H1 (cell line): ENCODE measurements around the gene KRT4. TPM values are rescaled to one million over a fixed set of nuclear protein-coding genes. Genes with fewer than 3 reads are reported as not detected.

ENCODE experiments used
- CTCF ChIA-PET: fragments of 300-600 bp; sonication (Branson Sonifier 250); formaldehyde crosslinking; loops from one replicate; lab custom pipeline; 2021; ENCODE audit not compliant: partially characterized antibody; lab: Charles Lee
- POLR2A ChIA-PET: fragments of 300-600 bp; sonication (Branson Sonifier 250); formaldehyde crosslinking; loops from one replicate; lab custom pipeline; 2021; ENCODE audit warnings: inconsistent platforms; ENCODE audit not compliant: partially characterized antibody; lab: Charles Lee
- DNase-seq, 2 experiments: peaks; one replicate each; pipeline versions ENCODE4 v3.0.0 to v3.0.0-alpha.2; 2010 to 2022; ENCODE audit warnings: low spot score in 2 of 2, low read depth in 1 of 2, mixed read lengths in 1 of 2
- FAIRE-seq: peaks from 2 replicates; lab custom pipeline; 2011; peaks lifted over from hg19 to GRCh38; lab: Jason Lieb, UNC
- H2AFZ ChIP-seq: 2 replicates; pipeline ENCODE4 v1.8.1; 2012; ENCODE audit warnings: low read length, inconsistent platforms
- H2AK5ac ChIP-seq: 2 replicates; pipeline ENCODE4 v1.6.1; 2013; ENCODE audit warnings: low read depth, low read length
- H2BK120ac ChIP-seq: replicated peaks from 2 replicates; pipeline ENCODE3; 2013; ENCODE audit warnings: low read depth, low read length, inconsistent platforms
- H2BK12ac ChIP-seq: 2 replicates; pipeline ENCODE4 v1.6.1; 2013; ENCODE audit warnings: low read depth, low read length
- H2BK15ac ChIP-seq: 2 replicates; pipeline ENCODE4 v1.6.1; 2013; ENCODE audit warnings: low read length
- H2BK20ac ChIP-seq: 2 replicates; pipeline ENCODE4 v1.6.1; 2013; ENCODE audit warnings: low read length
- H2BK5ac ChIP-seq: 2 replicates; pipeline ENCODE4 v1.6.1; 2013; ENCODE audit warnings: low read depth, low read length
- H3K14ac ChIP-seq: 2 replicates; pipeline ENCODE4 v1.6.1; 2013; ENCODE audit warnings: inconsistent platforms; ENCODE audit not compliant: insufficient read length
- H3K18ac ChIP-seq: 2 replicates; pipeline ENCODE4 v1.6.1; 2013; ENCODE audit warnings: low read length; ENCODE audit errors: extremely low read depth
- H3K23ac ChIP-seq: 2 replicates; pipeline ENCODE4 v1.6.1; 2013; ENCODE audit warnings: inconsistent platforms; ENCODE audit not compliant: insufficient read length
- H3K23me2 ChIP-seq: 2 replicates; pipeline ENCODE4 v1.6.1; 2013; ENCODE audit warnings: low read depth, low read length
- H3K27ac ChIP-seq: 2 replicates; pipeline ENCODE4 v1.6.1; 2011; ENCODE audit warnings: low read depth, low read length, inconsistent platforms
- H3K27me3 ChIP-seq, 4 experiments: replicated peaks in 1 of 4; 1 replicate in 1 of 4; 2 replicates in 3 of 4; pipeline versions ENCODE4 v1.6.1 to v1.8.1; 2011 to 2013; ENCODE audit warnings: low read length in 3 of 4, mild to moderate bottlenecking in 3 of 4, inconsistent platforms in 2 of 4, mixed read lengths in 2 of 4, moderate library complexity in 1 of 4; ENCODE audit not compliant: control insufficient read depth in 3 of 4, insufficient read depth in 3 of 4; ENCODE audit errors: extremely low read depth in 1 of 4
- H3K36me3 ChIP-seq, 4 experiments: 2 replicates each; pipeline versions ENCODE4 v1.6.1 to v1.8.1; 2011 to 2013; ENCODE audit warnings: mild to moderate bottlenecking in 4 of 4, low read length in 3 of 4, moderate library complexity in 2 of 4, control low read depth in 1 of 4, inconsistent platforms in 1 of 4; ENCODE audit not compliant: insufficient read depth in 4 of 4, control insufficient read depth in 2 of 4
- H3K4ac ChIP-seq: replicated peaks from 2 replicates; pipeline ENCODE3; 2013; ENCODE audit warnings: low read length, low read depth, mixed read lengths, inconsistent platforms; ENCODE audit not compliant: insufficient read length
- H3K4me1 ChIP-seq, 4 experiments: replicated peaks in 1 of 4; 1 replicate in 1 of 4; 2 replicates in 3 of 4; pipeline versions ENCODE4 v1.6.1 to v1.8.1; 2011 to 2013; ENCODE audit warnings: low read length in 3 of 4, inconsistent platforms in 2 of 4, mixed read lengths in 1 of 4; ENCODE audit not compliant: insufficient read depth in 4 of 4, control insufficient read depth in 3 of 4
- H3K4me2 ChIP-seq, 2 experiments: 2 replicates each; pipeline versions ENCODE4 v1.6.1 to v1.8.1; 2011 to 2013; ENCODE audit warnings: low read depth in 2 of 2, low read length in 2 of 2, control low read depth in 1 of 2, inconsistent platforms in 1 of 2, mild to moderate bottlenecking in 1 of 2; ENCODE audit not compliant: insufficient read depth in 1 of 2
- H3K4me3 ChIP-seq, 4 experiments: fragments of 200-600, 300-600 bp in 1 of 4; sonication (generic), shearing (Covaris generic), sonication (Bioruptor Twin) in 1 of 4; 2 replicates each; pipeline versions ENCODE4 v1.5.1 to v1.8.1; 2011 to 2016; ENCODE audit warnings: low read length in 4 of 4, low read depth in 3 of 4, control low read depth in 2 of 4, inconsistent platforms in 2 of 4, mild to moderate bottlenecking in 2 of 4, mixed read lengths in 1 of 4, moderate library complexity in 1 of 4; ENCODE audit not compliant: insufficient read depth in 2 of 4; ENCODE audit errors: extremely low read depth in 1 of 4
- H3K56ac ChIP-seq: replicated peaks from 2 replicates; pipeline ENCODE3; 2013; ENCODE audit warnings: low read depth, mild to moderate bottlenecking, mixed read lengths, low read length, inconsistent platforms; ENCODE audit not compliant: insufficient read length
- H3K79me1 ChIP-seq: 2 replicates; pipeline ENCODE4 v1.6.1; 2013; ENCODE audit warnings: low read depth, low read length, control low read depth
- H3K79me2 ChIP-seq, 2 experiments: 2 replicates each; pipeline versions ENCODE4 v1.6.1 to v1.8.1; 2012 to 2013; ENCODE audit warnings: low read length in 2 of 2, mild to moderate bottlenecking in 2 of 2, inconsistent platforms in 1 of 2; ENCODE audit not compliant: insufficient read depth in 2 of 2, control insufficient read depth in 1 of 2
- H3K9ac ChIP-seq, 4 experiments: replicated peaks in 1 of 4; 1 replicate in 1 of 4; 2 replicates in 3 of 4; pipeline versions ENCODE4 v1.6.1 to v1.8.1; 2011 to 2013; ENCODE audit warnings: low read depth in 3 of 4, low read length in 3 of 4, control low read depth in 2 of 4, mild to moderate bottlenecking in 2 of 4, moderate library complexity in 2 of 4, inconsistent platforms in 1 of 4; ENCODE audit errors: extremely low read depth in 1 of 4
- H3K9me3 ChIP-seq, 2 experiments: 2 replicates each; pipeline versions ENCODE4 v1.6.1 to v1.8.1; 2012 to 2013; ENCODE audit warnings: mild to moderate bottlenecking in 2 of 2, moderate library complexity in 2 of 2, control low read depth in 1 of 2, inconsistent platforms in 1 of 2, low read depth in 1 of 2, low read length in 1 of 2, mixed read lengths in 1 of 2; ENCODE audit not compliant: insufficient read depth in 2 of 2
- H4K20me1 ChIP-seq, 2 experiments: replicated peaks in 1 of 2; 2 replicates each; pipeline versions ENCODE3 to v1.8.1; 2011 to 2013; ENCODE audit warnings: inconsistent platforms in 2 of 2, low read length in 2 of 2, mild to moderate bottlenecking in 1 of 2; ENCODE audit not compliant: insufficient read depth in 2 of 2, control insufficient read depth in 1 of 2
- H4K5ac ChIP-seq: 2 replicates; pipeline ENCODE4 v1.6.1; 2013; ENCODE audit warnings: low read length, low read depth, mixed read lengths, inconsistent platforms; ENCODE audit not compliant: insufficient read length
- H4K8ac ChIP-seq: 2 replicates; pipeline ENCODE4 v1.8.0; 2013; ENCODE audit warnings: mild to moderate bottlenecking, moderate library complexity, low read length, inconsistent platforms; ENCODE audit not compliant: insufficient read depth; ENCODE audit errors: extremely low read depth
- H4K91ac ChIP-seq: replicated peaks from 2 replicates; pipeline ENCODE3; 2013; ENCODE audit warnings: low read length, mixed read lengths, inconsistent platforms; ENCODE audit not compliant: insufficient read length
- CTBP2 ChIP-seq: IDR thresholded peaks from 2 replicates; pipeline ENCODE4 v1.7.0; 2011; ENCODE audit warnings: borderline replicate concordance, mild to moderate bottlenecking, moderate library complexity, mixed read lengths, low read length; ENCODE audit not compliant: insufficient read depth, insufficient read length
- EZH2 ChIP-seq: fragments of 200-600 bp; sonication (generic); IDR thresholded peaks from 2 replicates; pipeline ENCODE4 v1.7.1; 2012; ENCODE audit warnings: low read depth, mild to moderate bottlenecking, moderate library complexity, low read length, inconsistent platforms; ENCODE audit not compliant: severe bottlenecking
- FOSL1 ChIP-seq: IDR thresholded peaks from 2 replicates; pipeline ENCODE4 v1.6.1; 2011; ENCODE audit warnings: mild to moderate bottlenecking, low read depth, low read length, moderate library complexity; ENCODE audit not compliant: insufficient read depth
- HDAC2 ChIP-seq, 2 experiments: fragments of 300-600 bp in 1 of 2; sonication (generic) in 1 of 2; IDR thresholded peaks; 2 replicates each; pipeline ENCODE4 v1.6.1; 2011 to 2012; ENCODE audit warnings: low read depth in 2 of 2, low read length in 2 of 2, mild to moderate bottlenecking in 2 of 2, moderate library complexity in 2 of 2, borderline replicate concordance in 1 of 2, inconsistent platforms in 1 of 2
- HDAC6 ChIP-seq: IDR thresholded peaks from one replicate; pipeline ENCODE4 v1.7.1; 2012; ENCODE audit warnings: low read depth, mild to moderate bottlenecking, inconsistent platforms, low read length, moderate library complexity
- KDM5A ChIP-seq: fragments of 200-600 bp; IDR thresholded peaks from 2 replicates; pipeline ENCODE4 v1.7.1; 2012; ENCODE audit warnings: mild to moderate bottlenecking, low read length, inconsistent platforms, mixed read lengths
- POLR2A ChIP-seq, 2 experiments: IDR thresholded peaks; 1 replicate in 1 of 2; 2 replicates in 1 of 2; pipeline ENCODE4 v1.6.1; 2011; ENCODE audit warnings: low read depth in 2 of 2, low read length in 2 of 2, mild to moderate bottlenecking in 2 of 2; ENCODE audit errors: control extremely low read depth in 1 of 2
- RAD21 ChIP-seq, 2 experiments: IDR thresholded peaks in 1 of 2; conservative IDR thresholded peaks in 1 of 2; 2 replicates each; pipeline ENCODE4 v1.6.1; 2011; ENCODE audit warnings: low read depth in 2 of 2, low read length in 2 of 2, improper control_type of control experiment in 1 of 2, inconsistent platforms in 1 of 2, mild to moderate bottlenecking in 1 of 2, moderate library complexity in 1 of 2
- RBBP5 ChIP-seq: IDR thresholded peaks from 2 replicates; pipeline ENCODE4 v1.7.1; 2012; ENCODE audit warnings: low read depth, mild to moderate bottlenecking, inconsistent platforms, low read length, moderate library complexity, borderline replicate concordance
- SP4 ChIP-seq: IDR thresholded peaks from 2 replicates; pipeline ENCODE4 v1.6.1; 2012; ENCODE audit warnings: low read length, inconsistent platforms
- TEAD4 ChIP-seq: IDR thresholded peaks from 2 replicates; pipeline ENCODE4 v1.6.1; 2012; ENCODE audit warnings: low read depth, low read length, inconsistent platforms, mixed read lengths
- YY1 ChIP-seq: IDR thresholded peaks from 2 replicates; pipeline ENCODE4 v1.6.1; 2011; ENCODE audit warnings: low read depth, mild to moderate bottlenecking, low read length
- WGBS, 2 experiments: shearing (Covaris generic) in 1 of 2; methylation state at CpG; one replicate each; pipeline versions ENCODE4 v1.1.6 to v1.1.7; 2013 to 2015; ENCODE audit warnings: low lambda C conversion rate in 2 of 2, mixed read lengths in 2 of 2, inconsistent platforms in 1 of 2, low coverage in 1 of 2, missing lambda C conversion rate in 1 of 2; ENCODE audit not compliant: insufficient replicate concordance in 2 of 2, insufficient coverage in 1 of 2, insufficient read length in 1 of 2; ENCODE audit errors: extremely low coverage in 1 of 2, missing lambda C conversion rate in 1 of 2; 5-methylcytosine and 5-hydroxymethylcytosine counted together
- polyA plus RNA-seq, 7 experiments: library from polyadenylated mRNA; depleted of rRNA in 3 of 7; stranded (reverse) in 5 of 7; unstranded in 2 of 7; fragments of >200 nt in 5 of 7; fragments of 200-250 nt in 2 of 7; gene quantifications; 1 replicate in 5 of 7; 2 replicates in 1 of 7; 4 replicates in 1 of 7; pipeline versions ENCODE4 v1.2.1 to v1.2.3, GENCODE V29; 2011 to 2013; ENCODE audit warnings: missing spikeins in 2 of 7, mixed read lengths in 2 of 7
- total RNA-seq: library from RNA; stranded (reverse); fragmentation: NEBNext Ultra II Directional; extraction: Animal tissue kit (Norgen Biotek cat#: 25700); gene quantifications from 2 replicates; pipeline ENCODE4 v1.2.1, GENCODE V29; 2021

KRT4 gene
- total and polyA plus RNA-seq, 2 of the 8 experiments (the other 6 are each of a cell fraction or from before 2014, with no cell fraction given): not detected

GRCh38 chr12:52772772-52773171 lies 41.1 kb downstream of the KRT4 start:
- no peak overlapping the region for H4K91ac ChIP-seq
- ChIA-PET POLR2A (no interaction called here), CTCF (interaction anchor here (0.6 to 0.7 kb wide), 4 partner anchors 98 to 410 kb away, joined by 3 to 4 read pairs (median 3); no protein-coding TSS in a partner anchor)
- no peaks in the 10 kb centered on the region for H3K79me1 ChIP-seq
- no peak overlapping the region for H3K14ac ChIP-seq
- H2AK5ac ChIP-seq: no peak overlapping the region
- H4K20me1 ChIP-seq: no peaks in the 10 kb centered on the region
- H3K4me3 ChIP-seq: no peak overlapping the region
- no peak overlapping the region for H2BK120ac ChIP-seq
- no peak overlapping the region for H2BK12ac ChIP-seq
- TF ChIP-seq POLR2A (IDR thresholded peaks at IDR 0.05; ENCODE audit: control extremely low read depth in 1 of 2, low read depth in 2 of 2, low read length in 2 of 2): no peak
- TF ChIP-seq KDM5A: no peak
- TF ChIP-seq CTBP2: no peak
- TF ChIP-seq RBBP5: no peak
- no peak for TF ChIP-seq EZH2
- no peak for TF ChIP-seq TEAD4
- no peak for TF ChIP-seq RAD21 (IDR thresholded peaks at IDR 0.05 in 1 of 2, conservative IDR thresholded peaks at IDR 0.05 in 1 of 2; ENCODE audit: low read depth in 2 of 2, low read length in 2 of 2)
- no peak for TF ChIP-seq HDAC6
- TF ChIP-seq FOSL1: no peak
- no peak for TF ChIP-seq YY1
- no peak for TF ChIP-seq HDAC2 (IDR thresholded peaks at IDR 0.05; ENCODE audit: borderline replicate concordance in 1 of 2, low read depth in 2 of 2, low read length in 2 of 2)
- TF ChIP-seq SP4: no peak
- H3K23me2 ChIP-seq: no peaks in the 10 kb centered on the region
- no peak overlapping the region for H2BK20ac ChIP-seq
- no peak overlapping the region for H3K23ac ChIP-seq
- H3K36me3 ChIP-seq: no peaks in the 10 kb centered on the region
- no peak for DNase-seq
- no peak overlapping the region for H3K18ac ChIP-seq
- no peaks in the 10 kb centered on the region for H3K4me1 ChIP-seq
- no peak overlapping the region for H2AFZ ChIP-seq
- no peak overlapping the region for H3K27ac ChIP-seq
- H2BK5ac ChIP-seq: no peak overlapping the region
- H3K4me2 ChIP-seq: no peak overlapping the region
- H2BK15ac ChIP-seq: no peak overlapping the region
- no peak overlapping the region for H3K9ac ChIP-seq
- no peak overlapping the region for H4K8ac ChIP-seq
- H3K27me3 ChIP-seq: 0 out of 7 replicates have a peak, but pooled peaks cover 0 to 2% (median 0%) of the 10 kb centered on the region in 4 experiments
- no peak overlapping the region for H4K5ac ChIP-seq
- H3K9me3 ChIP-seq: no peaks in the 10 kb centered on the region
- 91% methylated on average over 3 of the region's 3 CpGs; no CpG with 5 or more reads in 1 of the 2 experiments for WGBS, 2 experiments
- FAIRE-seq: no peak
- H3K56ac ChIP-seq: no peak overlapping the region
- H3K79me2 ChIP-seq: no peaks in the 10 kb centered on the region
- H3K4ac ChIP-seq: no peak overlapping the region
